ENCODE measurements around the gene KMT2B.
"Not testable (repeated sequence)": the region's sequence is repeated elsewhere in the genome, so short reads cannot be mapped to it uniquely, and the experiment has no call there.

Gene KMT2B

DNA sequence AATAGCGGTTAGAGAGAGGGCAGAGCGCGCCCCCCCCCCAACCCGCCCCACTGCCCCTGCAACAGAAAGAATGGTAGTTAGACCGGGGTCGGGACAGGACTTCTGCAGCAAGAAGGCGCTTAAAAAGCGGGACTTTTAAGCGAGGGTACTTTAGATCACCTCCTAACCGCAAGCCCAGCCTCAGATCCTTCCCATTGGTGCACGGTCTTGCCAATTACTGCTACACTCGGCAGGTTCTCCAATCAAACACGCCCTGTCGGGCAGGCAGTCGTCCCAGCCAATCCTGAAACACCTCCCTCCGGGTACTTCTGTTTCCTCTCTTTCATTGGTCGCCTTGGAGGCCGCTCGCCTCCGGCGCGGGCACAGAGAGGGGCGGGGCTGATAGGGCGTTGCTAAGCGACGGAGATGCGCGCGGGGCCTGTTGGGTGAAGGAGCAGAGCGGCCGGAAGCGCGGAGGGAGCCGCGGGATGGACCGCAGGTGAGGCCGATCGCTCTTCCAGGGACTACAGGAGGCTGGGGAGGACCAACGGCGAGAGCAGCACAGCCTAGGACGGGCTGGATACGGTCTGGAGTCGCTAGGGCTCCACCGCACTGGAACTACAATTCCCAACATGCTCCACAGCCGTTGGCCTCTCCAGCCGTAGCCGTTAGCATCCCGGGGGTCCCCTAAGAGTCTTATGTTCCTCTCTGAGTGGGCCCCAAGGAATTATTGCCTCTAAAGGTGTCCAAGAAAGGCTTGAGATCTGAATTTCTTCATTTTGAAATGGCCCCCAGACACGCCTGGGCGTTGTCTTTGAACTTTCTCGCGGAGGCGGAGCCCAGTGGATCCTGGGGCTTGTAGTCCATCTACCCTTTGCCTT lies 40.2 kb downstream of the KMT2B start, which contains the start of gene PROSER3:
TSS of gene PROSER3 (plus strand) at position 428 of the 860 bp plus-strand sequence. CDS start at position 468, 40 bp downstream.
- peak; percentile 100 for DNase-seq

DNA sequence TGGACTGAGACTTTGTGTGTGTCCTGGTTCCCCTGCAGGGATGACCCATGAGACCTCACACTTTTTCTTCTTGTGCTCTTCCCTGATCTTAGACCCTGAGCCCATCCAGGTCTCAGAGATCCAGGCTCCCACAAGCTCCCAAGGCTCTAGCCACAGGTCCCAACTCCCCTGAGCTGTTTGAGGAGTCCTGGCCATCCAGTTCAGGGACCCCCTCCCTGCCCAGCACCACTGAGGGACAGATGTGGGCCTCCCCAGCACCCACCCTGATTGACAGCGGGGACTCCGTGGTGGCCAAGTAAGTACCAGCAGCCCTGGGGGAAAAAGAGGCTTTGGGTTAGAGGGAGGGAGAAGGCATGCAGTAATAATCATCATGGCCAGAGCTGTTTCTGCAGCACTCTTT lies 41.9 kb downstream of the KMT2B start:
- DNase-seq = no peak

DNA sequence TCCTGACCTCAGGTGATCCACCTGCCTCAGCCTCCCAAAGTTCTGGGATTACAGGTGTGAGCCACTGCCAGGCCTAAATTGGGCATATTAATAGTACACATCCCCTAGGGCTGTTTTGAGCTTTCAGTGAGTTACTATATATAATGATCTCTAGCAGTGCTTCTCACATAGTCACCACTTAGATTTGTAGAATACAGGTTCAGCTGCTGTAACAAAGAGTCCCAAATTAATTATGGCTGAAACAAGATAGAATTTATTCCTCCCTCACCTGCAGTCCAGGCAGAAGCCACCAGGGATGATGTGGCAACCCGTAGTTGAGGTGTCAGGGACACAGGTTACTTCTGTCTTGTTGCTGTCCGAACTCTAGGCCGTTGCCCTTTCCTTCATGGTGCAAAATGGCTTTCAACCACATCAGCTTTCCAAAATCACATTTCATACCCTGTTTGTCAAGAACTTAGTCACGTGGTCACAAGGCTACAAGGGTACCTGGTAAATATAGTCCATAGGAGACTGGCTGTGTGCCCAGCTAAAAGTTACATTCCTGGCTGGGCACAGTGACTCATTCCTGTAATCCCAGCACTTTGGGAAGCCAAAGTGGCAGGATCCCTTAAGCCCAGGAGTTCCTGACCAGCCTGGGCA lies 43.0 kb downstream of the KMT2B start:
- no peak for DNase-seq

DNA sequence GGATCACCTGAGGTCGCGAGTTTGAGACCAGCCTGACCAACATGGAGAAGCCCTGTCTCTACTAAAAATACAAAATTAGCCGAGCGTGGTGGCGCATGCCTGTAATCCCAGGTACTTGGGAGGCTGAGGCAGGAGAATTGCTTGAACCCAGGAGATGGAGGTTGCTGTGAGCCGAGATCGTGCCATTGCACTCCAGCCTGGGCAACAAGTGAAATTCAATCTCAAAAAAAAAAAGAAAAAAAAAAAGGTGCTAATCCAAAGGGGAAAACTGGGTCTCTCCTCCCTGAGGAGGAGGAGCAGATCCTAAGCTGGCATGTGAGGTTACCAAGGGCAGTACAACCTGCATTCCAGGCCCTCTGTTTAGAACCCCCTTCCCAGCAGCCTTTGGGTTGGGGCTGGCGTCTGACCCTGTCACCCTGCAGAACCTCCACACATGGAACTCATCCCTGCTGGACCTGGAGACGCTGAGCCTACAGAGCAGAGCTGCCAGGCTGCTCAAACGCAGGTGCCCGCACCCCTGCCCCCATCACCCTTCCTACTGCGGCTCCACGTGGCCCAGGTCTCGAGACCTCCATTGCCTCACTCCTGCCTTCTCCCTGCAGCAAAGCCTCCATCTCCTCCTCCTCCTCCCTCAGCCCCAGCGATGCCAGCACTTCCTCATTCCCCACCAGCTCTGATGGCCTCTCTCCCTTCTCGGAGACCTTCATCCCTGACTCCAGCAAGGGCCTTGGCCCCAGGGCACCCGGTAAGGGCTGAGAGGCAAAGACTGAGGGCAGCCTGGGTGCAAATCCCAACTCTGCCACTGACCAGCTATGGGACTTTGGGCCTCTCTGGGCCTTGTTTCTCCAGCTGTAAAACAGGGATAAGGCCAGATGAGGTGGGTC lies 46.9 kb downstream of the KMT2B start:
- DNase-seq = no peak

DNA sequence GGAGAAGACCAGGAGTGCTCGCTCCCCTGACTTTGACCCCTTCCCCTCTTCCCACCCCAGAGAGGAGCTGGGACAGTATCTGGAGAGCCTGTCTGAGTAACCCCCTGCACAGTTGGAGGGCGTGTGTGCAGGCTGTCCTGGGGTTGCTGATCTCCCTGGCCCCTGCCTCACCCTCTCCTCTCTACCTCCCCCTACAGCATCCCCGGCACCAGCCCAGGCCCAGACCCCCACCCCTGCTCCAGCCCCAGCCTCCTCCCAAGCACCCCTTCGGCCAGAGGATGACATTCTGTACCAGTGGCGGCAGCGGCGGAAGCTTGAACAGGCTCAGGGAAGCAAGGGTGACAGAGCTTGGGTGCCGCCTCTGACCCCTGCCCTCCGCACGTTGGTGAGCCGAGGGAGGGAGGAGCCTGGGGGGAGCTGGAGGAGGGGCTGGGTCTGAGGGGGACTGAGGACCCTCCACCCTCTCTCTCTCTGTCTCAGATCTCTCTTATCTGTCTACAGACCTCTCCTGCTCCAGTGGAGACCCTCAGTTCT lies 48.8 kb downstream of the KMT2B start:
- no peak for DNase-seq

DNA sequence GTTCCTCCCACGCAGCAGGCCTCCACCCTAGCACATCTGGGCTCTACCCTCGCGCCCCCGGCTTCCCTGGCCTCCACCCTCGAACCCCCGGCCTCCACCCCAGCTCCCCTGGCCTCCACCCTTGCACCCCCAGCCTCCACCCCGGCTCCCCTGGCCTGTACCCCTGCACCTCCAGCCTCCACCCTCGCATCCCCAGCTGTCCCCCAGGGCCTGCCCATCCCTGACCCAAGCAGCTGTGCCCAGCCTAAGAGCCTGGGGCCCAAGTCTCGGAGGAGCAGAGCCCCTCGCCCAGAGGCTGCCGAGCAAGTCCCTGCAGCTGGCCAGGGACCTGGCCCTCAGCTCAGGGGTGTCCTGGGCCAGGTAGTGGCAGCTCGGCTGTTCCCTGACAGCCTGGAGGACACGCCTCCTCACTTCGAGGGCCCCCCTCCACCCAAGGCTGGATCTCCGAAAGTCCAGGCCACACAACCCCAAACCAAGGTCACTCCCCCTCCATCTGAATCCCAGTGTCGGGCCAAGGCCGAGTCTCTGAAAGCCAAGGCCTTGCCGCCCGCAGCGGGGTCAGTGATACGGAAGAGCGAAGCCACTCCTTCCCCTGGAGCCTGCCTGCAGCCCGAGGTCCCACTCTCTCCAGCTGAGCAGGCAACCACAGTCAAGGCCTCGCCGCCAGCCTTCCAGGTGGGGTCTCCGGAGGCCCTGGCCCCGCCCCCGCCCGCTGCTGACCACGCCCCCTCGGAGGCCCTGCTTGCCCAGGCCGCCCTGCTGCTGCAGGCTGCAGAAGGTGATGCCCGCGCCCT lies 49.7 kb downstream of the KMT2B start:
- DNase-seq = no peak

DNA sequence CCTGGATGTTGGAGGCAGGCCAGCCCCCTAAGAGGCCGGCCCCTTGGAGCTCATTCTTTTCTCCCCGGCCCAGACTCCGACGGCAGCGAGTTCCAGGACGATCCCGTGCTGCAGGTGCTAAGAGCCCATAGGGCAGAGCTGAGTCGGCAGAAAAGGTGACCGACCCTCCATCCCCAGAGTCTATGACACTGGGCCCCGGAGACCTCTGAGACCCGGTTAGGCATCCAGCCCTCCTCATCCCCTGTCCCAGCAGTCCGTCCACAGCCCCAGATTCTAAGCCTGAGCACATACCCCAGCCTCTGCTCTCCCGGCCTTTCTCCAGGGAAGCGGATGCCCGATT lies 50.2 kb downstream of the KMT2B start:
- DNase-seq = no peak

DNA sequence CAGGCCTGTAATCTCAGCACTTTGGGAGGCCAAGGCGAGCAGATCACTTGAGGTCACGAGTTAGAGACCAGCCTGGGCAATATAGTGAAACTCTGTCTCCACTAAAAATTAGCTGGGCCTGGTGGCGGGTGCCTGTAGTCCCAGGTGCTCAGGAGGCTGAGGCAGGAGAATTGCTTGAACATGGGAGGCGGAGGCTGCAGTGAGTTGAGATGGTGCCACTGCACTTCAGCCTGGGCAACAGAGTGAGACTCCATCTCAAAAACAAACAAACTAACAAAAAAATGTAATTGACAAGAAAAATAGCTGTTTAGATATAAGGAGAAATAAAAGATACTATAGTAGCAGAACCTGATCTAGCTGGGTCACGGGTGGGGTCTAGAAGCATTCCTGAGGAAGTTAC lies 54.6 kb downstream of the KMT2B start:
- DNase-seq = not testable (repeated sequence)

DNA sequence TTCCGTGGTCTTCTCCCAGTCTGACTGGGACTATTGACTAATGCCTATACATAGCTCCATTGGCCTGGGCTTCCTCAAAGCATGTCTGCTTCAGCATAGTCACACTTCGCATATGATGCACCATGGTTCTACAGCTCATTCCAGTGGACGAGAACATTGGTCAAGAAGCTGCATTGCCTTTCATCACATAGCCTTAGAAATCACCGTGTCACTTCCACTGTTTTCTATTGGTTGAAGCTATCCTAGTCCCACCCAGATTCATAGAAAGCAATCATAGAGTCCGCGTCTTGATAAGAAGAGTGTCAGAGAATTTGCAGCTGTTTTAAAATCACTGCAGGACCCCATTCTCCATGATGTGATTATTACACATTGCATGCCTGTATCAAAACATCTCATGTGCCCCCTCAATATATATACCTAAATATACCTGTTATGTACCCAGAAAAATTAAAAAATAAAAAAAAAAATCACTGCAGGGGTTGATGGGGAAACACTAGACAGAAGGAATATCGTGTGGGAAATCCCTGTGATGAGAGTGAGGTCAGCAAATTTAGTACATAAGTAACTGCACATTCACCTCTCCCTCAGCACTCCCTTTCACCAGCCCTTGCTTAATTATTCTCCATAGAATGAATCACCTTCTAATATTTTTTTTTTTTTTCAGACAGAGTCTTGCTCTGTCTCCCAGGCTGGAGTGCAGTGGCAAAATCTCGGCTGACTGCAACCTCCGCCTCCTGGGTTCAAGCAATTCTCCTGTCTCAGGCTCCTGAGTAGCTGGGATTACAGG lies 55.4 kb downstream of the KMT2B start:
- no peak for DNase-seq

DNA sequence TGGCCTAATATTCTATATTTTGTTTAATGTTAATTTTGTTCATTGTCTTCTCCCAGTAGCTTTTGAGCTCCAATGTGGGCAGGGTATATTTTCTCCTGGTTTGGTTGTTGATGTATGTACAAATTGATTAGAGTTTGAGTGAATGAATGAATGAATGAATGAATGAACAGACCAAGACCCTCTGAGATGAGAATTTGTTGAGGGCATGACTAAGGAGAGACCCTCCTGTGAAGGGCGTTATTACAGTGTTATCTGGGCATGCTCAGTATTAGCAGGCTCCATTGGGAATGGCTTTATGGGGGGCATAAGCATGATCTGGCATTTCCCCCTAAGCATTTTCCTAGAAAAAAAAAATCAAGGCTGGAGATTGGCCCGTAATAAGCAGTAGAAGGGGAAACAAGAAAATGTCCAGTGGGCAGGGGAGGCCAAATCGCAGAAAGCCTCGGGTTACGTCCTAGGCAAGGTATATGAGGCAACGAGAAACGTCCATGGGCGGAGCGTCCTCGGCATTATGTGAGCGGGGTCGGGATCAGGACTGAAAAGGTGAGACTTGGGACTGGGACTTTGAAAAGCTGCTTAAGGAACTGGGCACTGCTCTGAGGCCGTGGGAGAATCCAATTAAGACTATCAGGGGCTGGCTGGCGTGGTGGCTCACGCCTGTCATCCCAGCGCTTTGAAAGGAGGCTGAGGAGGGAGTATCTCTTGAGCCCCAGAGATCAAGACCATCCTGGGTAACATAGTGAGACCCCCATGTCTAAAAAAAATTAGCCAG lies 56.7 kb downstream of the KMT2B start:
- no peak for DNase-seq

DNA sequence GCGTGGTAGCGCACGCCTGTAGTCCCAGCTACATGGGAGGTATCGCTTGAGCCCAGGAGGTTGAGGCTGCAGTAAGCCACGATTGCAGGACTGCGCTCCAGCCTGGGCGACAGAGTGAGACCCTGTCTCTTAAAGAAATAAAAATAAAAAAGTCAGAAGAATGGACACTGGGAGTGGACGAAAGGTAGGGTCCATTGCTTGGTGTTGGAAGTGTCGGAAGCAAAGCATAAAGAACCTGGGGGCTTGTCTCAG lies 57.2 kb downstream of the KMT2B start:
- DNase-seq = no peak

DNA sequence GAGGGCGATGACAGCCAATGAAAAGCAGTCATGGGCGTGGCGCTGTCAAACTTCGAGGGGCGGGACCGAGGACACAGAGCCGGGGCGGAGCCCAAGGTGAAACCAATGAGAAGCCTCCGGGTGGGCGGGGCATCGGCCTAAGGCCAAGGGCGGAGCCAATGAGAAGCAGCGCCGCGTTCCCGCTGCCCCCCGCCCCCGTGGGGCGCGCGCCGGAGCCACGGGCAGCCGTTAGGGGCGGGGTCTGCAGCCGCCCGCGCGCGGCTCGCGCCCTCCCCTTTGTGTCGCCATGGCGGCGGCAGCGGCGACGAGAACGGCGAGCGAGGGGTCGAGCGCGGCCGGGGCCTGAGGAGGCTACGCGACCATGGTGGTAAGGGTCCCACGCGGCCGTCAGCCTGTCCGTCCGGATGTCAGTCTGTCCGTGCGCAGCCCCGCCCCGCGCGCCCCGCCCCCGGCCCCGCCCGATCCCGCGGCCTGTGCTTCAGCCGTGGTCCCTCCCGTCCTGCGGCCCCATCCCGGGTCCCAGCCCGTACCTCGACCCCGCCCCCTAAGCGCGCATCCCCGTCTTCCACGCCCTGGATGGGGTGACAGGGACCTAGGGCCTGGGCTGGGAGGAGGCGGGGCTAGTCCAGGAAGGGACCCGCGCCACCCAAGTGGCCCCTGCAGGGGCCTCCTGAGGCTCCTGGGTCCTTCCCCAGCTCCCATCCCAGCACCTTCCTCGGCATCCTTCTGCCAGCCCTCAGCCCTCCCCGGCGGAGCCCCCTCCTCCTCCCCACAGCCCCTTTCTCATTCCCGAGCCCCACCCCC lies 57.7 kb downstream of the KMT2B start, which contains the start of gene ARHGAP33:
TSS of gene ARHGAP33 (plus strand) at position 267 of the 804 bp plus-strand sequence. CDS start at position 362, 95 bp downstream.
- DNase-seq = peak; percentile 99

DNA sequence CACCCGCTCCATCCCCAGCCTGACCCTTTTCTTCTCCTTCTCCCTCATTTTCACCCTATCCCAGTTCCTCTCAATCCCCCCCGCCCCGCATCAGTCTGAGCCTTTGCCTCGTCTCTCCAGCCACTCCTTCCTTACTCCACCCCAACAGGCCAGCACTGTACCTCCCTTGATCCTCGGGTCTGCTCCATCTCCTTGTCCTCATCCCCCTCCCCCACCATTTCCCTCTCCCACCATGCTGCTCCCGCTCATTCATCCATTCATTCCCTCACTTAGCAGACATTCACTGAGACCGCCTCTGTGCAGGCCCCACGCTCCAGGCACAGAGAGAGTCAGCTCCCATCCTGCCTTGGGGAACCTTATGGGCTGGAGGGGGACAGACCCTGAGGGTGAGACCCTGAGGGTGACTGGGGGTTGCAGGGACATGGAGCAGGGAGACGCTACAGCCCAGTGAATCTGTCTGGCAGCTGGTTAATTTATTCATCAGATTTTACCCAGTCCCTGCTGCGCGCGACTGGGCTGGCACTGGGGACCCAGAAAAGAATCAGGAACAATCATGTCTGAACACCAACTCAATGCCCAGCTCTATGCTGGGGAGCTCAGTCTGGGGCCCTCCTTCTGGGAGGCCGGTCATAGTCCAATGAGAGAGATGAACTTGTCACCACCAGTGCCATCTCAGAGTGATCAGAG lies 58.4 kb downstream of the KMT2B start:
- DNase-seq = no peak

DNA sequence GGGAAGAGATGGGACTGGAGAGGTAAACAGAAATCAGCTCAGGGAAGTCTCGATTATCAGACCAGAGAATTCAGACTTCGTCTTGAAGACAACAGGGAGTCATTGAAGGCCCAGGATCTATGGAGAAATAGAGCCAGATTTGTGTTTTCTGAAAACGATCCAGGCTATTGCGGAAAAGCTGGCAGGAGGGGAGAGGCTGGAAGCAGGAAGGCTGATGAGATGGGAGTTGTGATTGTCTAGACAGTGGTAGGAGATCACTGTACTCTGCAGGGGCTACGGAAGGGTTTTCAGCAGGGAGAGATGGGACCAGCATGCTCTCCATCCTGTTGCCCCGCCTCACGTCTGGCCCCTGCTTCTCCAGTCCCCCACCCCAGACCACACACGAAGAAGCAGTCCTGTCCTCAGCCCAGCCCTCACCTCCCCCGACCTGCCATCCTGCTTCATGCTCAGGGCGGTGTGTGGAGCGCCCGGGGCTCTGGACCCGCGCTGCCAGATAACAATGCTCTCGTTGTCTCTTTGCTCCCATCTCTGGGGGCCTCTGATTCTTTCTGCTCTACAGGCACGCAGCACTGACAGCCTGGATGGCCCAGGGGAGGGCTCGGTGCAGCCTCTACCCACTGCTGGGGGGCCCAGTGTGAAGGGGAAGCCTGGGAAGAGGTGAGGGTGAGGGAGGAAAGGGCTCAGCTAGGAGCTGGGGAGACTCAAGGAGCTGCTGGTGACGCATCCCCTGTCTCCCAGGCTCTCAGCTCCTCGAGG lies 59.5 kb downstream of the KMT2B start:
- no peak for DNase-seq

DNA sequence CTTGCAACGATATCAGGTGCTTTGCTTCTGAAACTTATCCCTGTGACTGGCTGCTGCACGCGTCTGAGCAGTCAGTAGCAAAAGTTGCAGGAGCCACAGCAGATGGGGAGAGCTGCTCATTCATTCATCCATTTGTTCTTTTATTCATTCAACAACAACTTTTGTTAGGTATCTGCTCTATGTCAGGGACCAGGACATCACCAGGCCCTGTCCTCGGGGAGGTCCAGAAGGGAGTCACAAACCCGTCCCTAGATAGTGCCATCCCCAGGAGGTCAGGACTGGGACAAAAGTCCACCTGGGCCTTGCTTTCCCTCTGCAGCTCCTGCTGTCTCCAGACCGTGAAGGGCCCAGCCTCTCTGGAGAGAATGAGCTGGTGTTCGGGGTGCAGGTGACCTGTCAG lies 60.2 kb downstream of the KMT2B start:
- no peak for DNase-seq

DNA sequence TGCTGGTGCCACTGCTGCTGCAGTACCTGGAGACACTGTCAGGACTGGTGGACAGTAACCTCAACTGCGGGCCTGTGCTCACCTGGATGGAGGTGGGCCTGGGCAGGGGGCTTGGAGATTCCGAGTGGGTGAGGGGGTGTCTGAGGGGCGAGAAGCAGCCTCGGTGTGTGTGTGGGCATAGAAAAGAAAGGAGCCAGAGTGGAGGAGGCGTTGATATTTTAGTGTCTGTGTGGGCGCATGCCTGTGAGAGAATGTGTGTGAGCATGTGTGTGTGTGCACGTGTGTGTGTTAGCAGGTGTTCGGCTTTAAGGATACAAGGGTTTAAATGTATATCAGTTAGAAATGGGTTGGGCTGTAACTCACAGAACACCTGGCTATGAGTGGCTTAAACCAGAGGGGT lies 61.2 kb downstream of the KMT2B start:
- DNase-seq = no peak

DNA sequence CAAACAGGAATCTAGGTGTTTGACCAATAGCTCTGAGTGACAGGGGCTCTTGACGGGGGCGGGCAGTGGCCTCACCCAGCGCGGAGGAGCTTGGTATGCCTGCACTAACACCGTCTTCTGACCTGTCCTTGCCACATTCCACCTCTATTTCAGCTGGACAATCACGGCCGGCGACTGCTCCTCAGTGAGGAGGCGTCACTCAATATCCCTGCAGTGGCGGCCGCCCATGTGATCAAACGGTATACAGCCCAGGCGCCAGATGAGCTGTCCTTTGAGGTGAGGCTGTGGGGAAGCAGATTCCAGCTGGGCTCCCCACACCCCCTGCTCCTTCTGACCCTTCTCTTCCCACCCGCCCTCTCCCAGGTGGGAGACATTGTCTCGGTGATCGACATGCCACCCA lies 62.3 kb downstream of the KMT2B start:
- no peak for DNase-seq

DNA sequence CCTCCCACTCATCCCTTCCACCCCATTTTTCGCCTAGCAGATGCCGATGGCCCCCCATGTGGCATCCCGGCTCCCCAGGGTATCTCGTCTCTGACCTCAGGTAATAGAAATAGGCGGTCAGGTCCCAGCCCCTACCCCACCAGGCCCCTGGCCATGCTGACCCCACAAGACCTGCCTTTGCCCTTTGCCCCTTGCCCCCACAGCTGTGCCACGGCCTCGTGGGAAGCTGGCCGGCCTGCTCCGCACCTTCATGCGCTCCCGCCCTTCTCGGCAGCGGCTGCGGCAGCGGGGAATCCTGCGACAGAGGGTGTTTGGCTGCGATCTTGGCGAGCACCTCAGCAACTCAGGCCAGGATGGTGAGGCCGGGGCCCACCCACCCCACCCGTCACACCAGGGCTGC lies 62.9 kb downstream of the KMT2B start:
- no peak for DNase-seq

DNA sequence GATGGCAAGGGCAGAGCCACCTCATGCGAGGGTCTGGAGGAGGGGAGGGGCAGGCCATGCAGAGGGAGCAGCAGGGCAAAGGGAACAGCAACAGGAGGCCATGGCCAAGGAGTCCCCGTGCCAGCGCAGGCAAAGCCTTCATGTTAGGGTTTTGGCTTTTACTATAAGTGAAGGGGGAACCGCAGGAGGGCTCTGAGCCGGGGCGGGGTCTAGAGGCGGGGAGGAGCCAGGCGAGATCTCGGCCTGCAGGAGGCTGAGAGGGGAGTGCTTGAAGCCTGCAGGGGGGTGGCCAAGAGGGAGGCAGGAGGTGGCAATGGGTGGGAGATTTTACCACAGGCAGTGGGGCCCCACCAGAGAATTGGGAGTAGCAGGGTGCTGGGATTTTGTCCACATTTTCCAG lies 63.8 kb downstream of the KMT2B start:
- no peak for DNase-seq

Data from CD4-positive, alpha-beta T cell treated with Interleukin-17A for 1 hour (primary cell).